GM19463 (cell line): ENCODE data around the gene SSH3.

ENCODE experiments used
- ATAC-seq: cut with Tn5 transposase; IDR thresholded peaks from one replicate; pipeline ENCODE4 v1.9.1; 2021; ENCODE audit warnings: mild to moderate bottlenecking, moderate library complexity; ENCODE audit not compliant: unreplicated experiment

The SSH3 gene

DNA sequence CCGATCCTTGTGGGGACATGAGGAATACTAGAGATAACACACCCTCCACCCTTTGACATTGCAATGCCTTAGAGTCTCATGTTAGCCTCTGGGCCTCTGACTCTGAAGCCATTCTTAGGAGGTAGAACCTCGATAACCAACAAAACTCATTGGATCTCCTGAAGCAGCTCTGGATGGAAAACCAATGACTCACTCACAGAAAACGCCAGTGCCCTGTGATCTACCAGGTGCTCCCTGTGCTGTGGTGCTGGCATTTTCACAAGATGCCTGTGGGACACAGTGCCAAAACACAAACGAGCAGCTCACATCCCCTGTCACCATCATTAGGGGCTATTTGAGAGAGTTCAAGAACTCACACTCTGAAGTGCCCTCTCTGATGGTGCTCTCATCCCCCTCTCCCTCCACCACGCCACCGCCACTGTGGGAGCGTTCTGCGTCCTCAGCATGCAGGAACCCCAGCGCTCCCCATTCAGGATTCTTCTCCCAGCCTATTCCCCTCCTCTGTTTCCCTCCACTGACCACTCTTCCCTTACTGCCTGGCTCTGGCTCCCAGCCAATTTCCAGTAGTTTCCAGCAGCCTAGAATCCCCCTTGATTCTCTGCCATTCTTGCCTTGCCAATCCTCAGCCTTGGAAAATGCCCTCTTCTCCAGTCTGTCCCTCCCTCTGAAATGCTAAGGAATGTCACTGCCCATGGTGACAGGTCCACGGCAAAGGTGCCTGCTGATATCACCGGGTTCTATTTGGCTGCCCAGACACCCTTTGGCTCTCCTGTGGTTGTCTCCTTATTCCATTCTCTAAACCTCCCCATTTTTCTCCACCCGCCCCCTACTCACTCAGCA, 54.7 kb downstream of the SSH3 start:
- ATAC-seq: no peak
